ENCODE results near the gene TIRAP.

TIRAP gene

GRCh38 chr11:126336138-126336541 is 53.2 kb downstream of the TIRAP start:
- Histone ChIP-seq H3K27ac (no peak overlapping the region), H3K4me1 (ENCODE audit: low read depth, poor library complexity, severe bottlenecking) (no peaks in the 10 kb centered on the region), H3K36me3 (ENCODE audit: insufficient read depth) (no peaks in the 10 kb centered on the region), H3K27me3 (ENCODE audit: insufficient read depth, low read depth) (no peaks in the 10 kb centered on the region), H3K9ac (no peak overlapping the region), H3K4me2 (no peak overlapping the region), H3K4me3 (IDR thresholded peaks at IDR 0.05; ENCODE audit: insufficient read depth, low read depth, low read length) (no peak overlapping the region), H3K79me2 (ENCODE audit: insufficient read depth, low read depth) (no peaks in the 10 kb centered on the region), H4K20me1 (ENCODE audit: insufficient read depth) (no peaks in the 10 kb centered on the region), H2AFZ (ENCODE audit: low read depth) (no peak overlapping the region)
- no peak for TF ChIP-seq CTCF (conservative IDR thresholded peaks at IDR 0.05; ENCODE audit: low read depth, low read length)

GRCh38 chr11:126336671-126337101 is 53.8 kb downstream of the TIRAP start:
- H3K4me3 ChIP-seq (IDR thresholded peaks at IDR 0.05; ENCODE audit: insufficient read depth, low read depth, low read length), result no peak overlapping the region

GRCh38 chr11:126337126-126337473 is 54.2 kb downstream of the TIRAP start:
- no peak overlapping the region for H3K4me2 ChIP-seq
- H3K4me3 ChIP-seq (IDR thresholded peaks at IDR 0.05; ENCODE audit: insufficient read depth, low read depth, low read length), result no peak overlapping the region
- H3K4me1 ChIP-seq (ENCODE audit: low read depth, poor library complexity, severe bottlenecking), result no peaks in the 10 kb centered on the region
- H3K36me3 ChIP-seq (ENCODE audit: insufficient read depth), result no peaks in the 10 kb centered on the region
- H2AFZ ChIP-seq (ENCODE audit: low read depth), result no peak overlapping the region
- no peak for TF ChIP-seq CTCF (conservative IDR thresholded peaks at IDR 0.05; ENCODE audit: low read depth, low read length)
- no peaks in the 10 kb centered on the region for H4K20me1 ChIP-seq (ENCODE audit: insufficient read depth)
- H3K27ac ChIP-seq, result no peak overlapping the region
- H3K9ac ChIP-seq, result no peak overlapping the region
- H3K27me3 ChIP-seq (ENCODE audit: insufficient read depth, low read depth), result no peaks in the 10 kb centered on the region
- H3K79me2 ChIP-seq (ENCODE audit: insufficient read depth, low read depth), result no peaks in the 10 kb centered on the region

More at GRCh38 chr11:126336671-126337101, 53.8 kb downstream of the TIRAP start:
- Histone ChIP-seq H3K4me1 (ENCODE audit: low read depth, poor library complexity, severe bottlenecking) (no peaks in the 10 kb centered on the region), H3K36me3 (ENCODE audit: insufficient read depth) (no peaks in the 10 kb centered on the region), H3K4me2 (no peak overlapping the region), H3K27ac (no peak overlapping the region), H2AFZ (ENCODE audit: low read depth) (no peak overlapping the region), H3K79me2 (ENCODE audit: insufficient read depth, low read depth) (no peaks in the 10 kb centered on the region), H3K9ac (no peak overlapping the region), H4K20me1 (ENCODE audit: insufficient read depth) (no peaks in the 10 kb centered on the region), H3K27me3 (ENCODE audit: insufficient read depth, low read depth) (no peaks in the 10 kb centered on the region)
- TF ChIP-seq CTCF (conservative IDR thresholded peaks at IDR 0.05; ENCODE audit: low read depth, low read length), result no peak

GRCh38 chr11:126337474-126338241 is 54.8 kb downstream of the TIRAP start:
- H3K4me1 ChIP-seq (ENCODE audit: low read depth, poor library complexity, severe bottlenecking), result no peaks in the 10 kb centered on the region

More at GRCh38 chr11:126337474-126338241, 54.8 kb downstream of the TIRAP start:
- Histone ChIP-seq H2AFZ (ENCODE audit: low read depth) (no peak overlapping the region), H3K79me2 (ENCODE audit: insufficient read depth, low read depth) (no peaks in the 10 kb centered on the region), H3K4me2 (no peak overlapping the region), H3K36me3 (ENCODE audit: insufficient read depth) (no peaks in the 10 kb centered on the region), H3K9ac (no peak overlapping the region), H3K27ac (no peak overlapping the region), H4K20me1 (ENCODE audit: insufficient read depth) (no peaks in the 10 kb centered on the region), H3K27me3 (ENCODE audit: insufficient read depth, low read depth) (no peaks in the 10 kb centered on the region), H3K4me3 (IDR thresholded peaks at IDR 0.05; ENCODE audit: insufficient read depth, low read depth, low read length) (no peak overlapping the region)
- TF ChIP-seq CTCF (conservative IDR thresholded peaks at IDR 0.05; ENCODE audit: low read depth, low read length), result no peak

All from KMS-11 (cell line).